ENCODE results near the gene DGKD.

GRCh38 chr2:233461481-233461891, 107.2 kb downstream of the DGKD start:
- no peak for TF ChIP-seq USF2 (CRISPR knock-in tag; IDR thresholded peaks at IDR 0.05)
- no peak for TF ChIP-seq SFPQ (IDR thresholded peaks at IDR 0.05; ENCODE audit: low read depth, low read length)
- no peak for TF ChIP-seq ZNF639 (CRISPR knock-in tag; conservative IDR thresholded peaks at IDR 0.05 in 1 of 2, IDR thresholded peaks at IDR 0.05 in 1 of 2)
- no peak for TF ChIP-seq FOXP4 (CRISPR knock-in tag; IDR thresholded peaks at IDR 0.05; ENCODE audit: borderline replicate concordance)
- TF ChIP-seq NR2F6 (CRISPR knock-in tag; IDR thresholded peaks at IDR 0.05) = no peak
- TF ChIP-seq ELF1 (tag; IDR thresholded peaks at IDR 0.05) = no peak
- TF ChIP-seq BHLHE40 (IDR thresholded peaks at IDR 0.05; ENCODE audit: low read length) = no peak
- TF ChIP-seq NRF1 (conservative IDR thresholded peaks at IDR 0.05 in 1 of 2, IDR thresholded peaks at IDR 0.05 in 1 of 2) = no peak
